SKM-1 treated with dmso at 0.1 percent for 144 hours (cell line): ENCODE results near the gene DGCR2.

Source experiments
- DNase-seq: peaks from one replicate; lab custom pipeline; 2025; ENCODE audit not compliant: unreplicated experiment; lab: John Stamatoyannopoulos, UW

The DGCR2 gene

GRCh38 chr22:19147195-19147780, 25.1 kb upstream of the DGCR2 start:
- no peak for DNase-seq

DNA sequence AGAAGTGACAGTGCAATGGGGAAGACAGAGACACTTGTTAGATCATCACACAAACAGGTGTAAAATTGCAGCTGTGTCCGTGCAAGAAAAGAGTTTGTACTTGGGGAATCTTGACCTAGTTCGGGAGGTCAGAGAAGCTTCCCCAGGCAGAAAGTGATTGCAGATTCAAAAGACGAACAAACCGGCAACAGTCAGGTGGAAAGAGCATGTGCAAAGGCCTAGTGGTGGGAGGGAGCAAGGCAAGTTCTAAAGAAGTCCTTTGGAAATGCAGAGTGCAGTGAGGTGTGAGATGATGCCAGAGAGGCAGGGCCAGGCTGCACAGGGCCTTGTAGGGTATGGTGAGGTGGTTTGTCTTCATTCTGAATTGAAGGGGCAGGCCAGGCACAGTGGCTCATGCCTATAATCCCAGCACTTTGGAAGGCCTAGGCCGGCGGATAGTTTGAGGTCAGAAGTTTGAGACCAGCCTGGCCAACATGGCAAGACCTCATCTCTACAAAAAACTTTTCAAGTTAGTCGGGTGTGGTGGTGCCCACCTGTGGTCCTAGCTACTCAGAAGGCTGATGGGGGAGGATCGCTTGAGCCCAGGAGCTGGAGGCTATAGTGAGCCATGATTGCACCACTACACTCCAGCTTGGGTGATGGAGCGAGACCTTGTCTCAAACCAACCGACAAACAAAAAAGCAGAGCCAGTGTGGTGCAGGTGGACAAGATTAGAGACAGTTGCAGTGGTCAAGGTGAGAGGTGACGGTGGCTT, 24.2 kb upstream of the DGCR2 start:
- no peak for DNase-seq

DNA sequence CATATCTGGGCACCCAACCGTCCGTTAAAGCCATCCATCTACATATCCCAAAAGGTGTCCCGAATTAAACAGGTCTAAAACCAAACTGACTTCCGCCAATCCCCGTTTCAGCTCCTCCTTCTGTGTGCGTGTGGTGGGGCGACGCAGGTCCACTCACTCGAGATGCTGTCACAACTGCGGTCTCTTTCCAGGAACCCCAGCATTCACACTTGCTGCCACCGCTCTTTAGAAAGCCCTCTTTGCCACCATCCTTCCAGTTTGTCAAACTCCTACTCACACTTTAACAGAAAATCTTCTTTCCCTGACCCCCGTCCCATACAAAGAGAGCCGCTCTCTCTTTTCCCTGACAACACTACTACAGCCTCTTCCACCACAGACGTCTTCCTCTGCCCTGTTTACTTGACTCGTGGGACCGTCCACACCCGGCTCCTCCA, 21.8 kb upstream of the DGCR2 start:
- DNase-seq: no peak

- DNase-seq: no peak
These were observed 21.0 kb upstream of the DGCR2 start for GRCh38 chr22:19143212-19143611.

DNA sequence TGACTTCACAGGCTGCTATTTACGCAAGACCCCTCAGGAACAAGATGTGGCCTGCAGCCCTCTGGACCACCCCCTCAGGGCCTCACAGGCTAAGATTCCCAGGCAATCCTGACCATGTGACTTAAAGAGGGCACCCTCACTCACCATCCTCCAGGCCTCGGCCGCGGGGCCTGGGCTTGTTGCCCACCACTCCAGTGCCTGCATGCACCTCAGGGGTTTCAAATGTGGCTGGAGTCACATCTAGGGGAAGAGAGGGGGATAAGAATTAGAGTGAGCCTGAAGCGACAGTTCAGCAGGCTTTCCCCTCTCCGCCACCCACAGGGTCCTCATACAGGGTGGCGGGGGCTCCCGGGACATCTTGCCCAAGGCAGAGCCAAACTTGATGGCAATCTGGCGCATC, 20.2 kb upstream of the DGCR2 start:
- no peak for DNase-seq

DNA sequence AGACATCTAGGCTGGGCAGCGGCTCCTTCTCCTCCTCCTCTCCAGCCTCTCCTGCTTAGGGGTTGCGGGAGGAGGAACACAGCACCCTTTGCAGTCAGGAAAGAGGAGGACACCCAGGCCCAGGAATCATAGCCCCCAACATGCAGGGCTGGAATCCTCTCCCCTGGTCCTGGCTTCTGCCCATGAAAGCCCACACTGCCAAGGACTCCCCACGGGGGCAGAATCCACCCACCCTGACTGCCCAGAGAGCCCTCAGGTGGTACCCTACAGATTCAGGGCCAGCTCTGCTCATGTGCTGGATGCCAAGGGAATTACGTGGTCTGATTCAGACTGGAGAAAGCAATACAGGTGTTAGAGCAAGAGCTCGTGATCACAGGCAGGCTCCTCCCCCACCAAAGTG, 17.8 kb upstream of the DGCR2 start:
- no peak for DNase-seq

DNA sequence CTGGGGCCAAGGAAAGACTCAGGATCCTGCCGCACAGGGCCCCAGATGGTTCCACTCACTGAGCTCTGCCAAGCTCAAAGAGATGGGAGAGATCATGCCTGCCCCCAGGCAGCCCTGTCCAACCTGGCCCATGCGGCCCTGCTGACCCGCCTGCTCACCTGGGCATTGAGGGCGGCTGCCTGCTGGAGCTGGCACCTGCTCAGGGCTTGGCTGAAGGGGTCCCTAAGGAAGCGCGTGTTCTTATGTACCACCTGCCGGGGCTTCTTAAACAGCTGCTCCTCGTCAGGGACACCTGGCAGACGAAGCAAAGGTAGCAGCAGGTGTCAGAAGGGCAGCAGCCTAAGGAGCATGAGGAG, 16.8 kb upstream of the DGCR2 start:
- no peak for DNase-seq

GRCh38 chr22:19138217-19139000, 16.2 kb upstream of the DGCR2 start:
- no peak for DNase-seq

- DNase-seq: no peak
These were observed 15.4 kb upstream of the DGCR2 start for GRCh38 chr22:19137384-19138216.

DNA sequence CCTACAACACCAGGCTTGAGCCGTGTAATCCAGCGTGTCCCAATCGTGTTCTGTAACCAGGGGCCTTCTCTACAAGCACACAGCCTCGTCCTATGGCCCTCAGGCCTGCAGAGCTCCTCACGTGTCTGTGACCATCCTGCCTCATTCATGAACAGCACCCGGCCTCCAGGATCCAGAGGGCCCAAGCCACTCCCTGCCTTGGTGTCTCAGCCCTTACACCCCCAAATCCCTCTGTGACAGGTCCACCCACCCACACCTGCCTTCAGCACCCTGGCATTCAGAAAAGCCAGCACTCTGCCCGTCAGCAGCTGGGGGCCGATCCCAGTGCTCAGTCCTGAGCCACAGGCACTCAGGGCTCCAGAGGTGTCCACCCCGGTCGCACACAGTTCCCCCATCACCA, 14.7 kb upstream of the DGCR2 start:
- no peak for DNase-seq

DNA sequence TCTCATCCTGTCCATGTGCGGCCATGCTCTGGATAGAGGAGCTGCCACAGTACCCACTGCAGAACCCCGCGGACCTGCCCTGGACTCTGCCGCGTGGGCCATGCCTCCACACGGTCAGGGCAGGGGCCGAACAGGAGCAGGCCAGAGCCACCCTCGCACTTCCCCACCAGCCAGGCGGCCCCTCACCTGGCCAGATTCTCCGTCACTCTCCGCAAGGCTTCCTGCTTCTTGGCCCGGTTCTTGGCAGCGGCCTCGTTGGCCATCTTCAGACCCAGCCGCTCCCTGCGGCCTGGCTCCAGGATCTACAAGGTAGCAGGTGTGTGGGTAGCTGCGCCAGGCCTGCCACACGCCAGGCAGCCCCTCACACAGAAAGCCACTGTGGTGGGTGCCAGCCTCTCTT, 12.7 kb upstream of the DGCR2 start:
- DNase-seq: no peak

GRCh38 chr22:19134176-19134831, 12.1 kb upstream of the DGCR2 start:
- no peak for DNase-seq

DNA sequence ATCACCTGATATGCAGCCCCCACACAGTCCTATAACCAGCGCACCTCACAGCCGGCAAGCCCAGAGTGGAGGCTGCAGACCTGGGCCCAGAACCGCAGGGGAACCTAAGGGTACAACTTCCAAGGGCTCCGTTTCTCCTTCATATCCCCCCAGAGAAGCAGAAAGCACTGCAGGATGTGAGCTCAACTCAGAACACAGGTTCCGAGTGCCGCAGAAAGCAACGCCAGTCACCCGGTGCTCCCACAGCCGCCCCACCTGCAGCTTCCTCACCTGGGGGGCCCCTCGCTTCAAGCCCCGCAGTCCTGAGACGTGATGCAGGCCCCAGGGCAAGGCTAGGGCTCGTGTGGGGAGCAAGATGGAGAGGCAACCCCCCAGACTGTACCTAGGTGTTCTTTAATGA, 11.3 kb upstream of the DGCR2 start:
- DNase-seq: no peak

DNA sequence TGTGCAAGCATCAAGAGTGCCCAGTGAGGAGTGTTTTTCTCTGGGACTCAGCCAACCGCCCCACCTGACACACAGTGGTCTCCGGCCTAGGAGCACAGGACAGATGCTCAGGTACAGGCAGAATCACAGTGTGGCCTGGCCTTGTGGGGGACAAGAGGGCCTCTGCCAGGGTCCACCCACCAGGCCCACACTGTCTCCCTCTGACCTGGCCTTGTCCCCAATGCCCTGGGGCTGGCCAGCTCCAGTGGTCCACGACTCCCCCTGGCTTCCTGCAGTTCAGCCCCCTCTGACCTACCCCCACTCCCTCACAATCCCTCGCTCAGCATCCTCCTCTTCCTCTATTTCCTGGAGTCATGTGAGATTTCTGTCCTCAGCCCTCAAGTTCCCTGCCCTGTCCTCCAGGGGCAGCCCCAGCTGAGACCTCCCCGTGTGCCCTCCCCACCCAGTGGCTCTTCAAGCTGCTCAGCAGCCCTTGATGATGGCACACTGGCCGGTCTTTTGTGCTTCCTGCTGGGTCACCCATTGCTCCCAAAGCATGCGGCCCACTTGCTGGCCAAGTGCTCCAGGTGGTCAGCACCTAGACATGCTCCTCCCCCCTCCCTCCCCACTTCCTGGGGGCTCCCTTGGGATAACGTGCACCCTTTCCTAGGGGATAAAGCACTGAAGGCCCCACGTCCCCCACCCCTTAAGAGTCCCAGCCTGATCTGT, 10.6 kb upstream of the DGCR2 start:
- DNase-seq: no peak

- no peak for DNase-seq
These were observed 9.9 kb upstream of the DGCR2 start for GRCh38 chr22:19132153-19132552.

GRCh38 chr22:19131685-19132015, 9.4 kb upstream of the DGCR2 start:
- no peak for DNase-seq

GRCh38 chr22:19130959-19131684, 8.9 kb upstream of the DGCR2 start, which contains the start of gene TSSK2:
TSS of gene TSSK2 (plus strand) at chr22:19131308. CDS start at chr22:19131400, 92 bp downstream.
- no peak for DNase-seq

DNA sequence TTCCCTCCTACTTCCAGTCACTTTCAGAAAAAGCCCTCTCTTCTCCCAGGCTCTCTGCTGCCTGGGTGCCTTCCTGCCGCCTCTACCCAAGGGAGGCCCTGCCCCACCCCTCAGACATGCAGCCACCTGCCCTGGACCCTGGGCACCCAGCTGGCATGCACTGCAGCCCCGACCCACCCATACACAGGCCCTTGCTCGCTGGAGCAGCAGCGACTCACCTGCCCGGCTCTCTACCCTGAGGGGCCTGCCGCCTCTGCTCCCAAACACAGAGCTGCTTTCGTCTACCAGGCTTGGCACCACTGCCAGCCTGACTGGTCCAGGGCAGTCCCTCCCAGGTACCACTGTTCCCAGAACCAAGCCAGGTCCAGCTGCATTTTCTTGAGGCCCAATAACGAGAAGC, 7.7 kb upstream of the DGCR2 start:
- DNase-seq: no peak

GRCh38 chr22:19128946-19129727, 6.9 kb upstream of the DGCR2 start:
- no peak for DNase-seq
